GM21717 (cell line): Measurements from ENCODE around the gene KLF1.
"Not testable (repeated sequence)": the region's sequence is repeated elsewhere in the genome, so short reads cannot be mapped to it uniquely, and the experiment has no call there.

ENCODE experiments used
- ATAC-seq: cut with Tn5 transposase; IDR thresholded peaks from one replicate; pipeline ENCODE4 v1.9.1; 2021; ENCODE audit warnings: mild to moderate bottlenecking, moderate library complexity; ENCODE audit not compliant: unreplicated experiment

The KLF1 gene

DNA sequence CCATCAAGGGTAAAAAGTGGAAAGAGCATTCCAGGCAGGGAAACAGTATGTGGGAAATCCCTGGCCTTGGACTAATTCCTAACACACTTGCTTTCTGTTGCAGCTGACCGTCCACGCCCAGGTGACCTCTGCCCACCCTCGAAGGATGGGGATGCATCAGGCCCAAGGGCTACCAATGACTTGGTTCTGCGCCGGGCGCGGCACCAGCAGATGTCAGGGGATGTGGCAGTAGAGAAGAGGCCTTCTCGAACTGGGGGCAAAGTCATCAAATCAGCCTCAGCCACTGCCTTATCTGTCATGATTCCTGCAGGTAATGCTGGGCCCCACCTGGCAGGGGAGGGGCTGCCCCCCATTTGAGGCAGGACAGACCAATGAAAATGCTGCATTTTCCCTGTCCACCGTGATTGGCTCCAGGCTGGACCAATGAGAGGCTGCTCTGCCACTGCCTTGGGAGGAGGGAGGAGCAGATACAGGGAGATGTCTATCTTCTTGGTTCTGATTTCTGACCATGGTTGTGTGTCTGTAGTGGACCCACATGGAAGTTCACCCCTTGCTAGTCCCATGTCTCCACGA lies 18.4 kb downstream of the KLF1 start:
- no peak for ATAC-seq

DNA sequence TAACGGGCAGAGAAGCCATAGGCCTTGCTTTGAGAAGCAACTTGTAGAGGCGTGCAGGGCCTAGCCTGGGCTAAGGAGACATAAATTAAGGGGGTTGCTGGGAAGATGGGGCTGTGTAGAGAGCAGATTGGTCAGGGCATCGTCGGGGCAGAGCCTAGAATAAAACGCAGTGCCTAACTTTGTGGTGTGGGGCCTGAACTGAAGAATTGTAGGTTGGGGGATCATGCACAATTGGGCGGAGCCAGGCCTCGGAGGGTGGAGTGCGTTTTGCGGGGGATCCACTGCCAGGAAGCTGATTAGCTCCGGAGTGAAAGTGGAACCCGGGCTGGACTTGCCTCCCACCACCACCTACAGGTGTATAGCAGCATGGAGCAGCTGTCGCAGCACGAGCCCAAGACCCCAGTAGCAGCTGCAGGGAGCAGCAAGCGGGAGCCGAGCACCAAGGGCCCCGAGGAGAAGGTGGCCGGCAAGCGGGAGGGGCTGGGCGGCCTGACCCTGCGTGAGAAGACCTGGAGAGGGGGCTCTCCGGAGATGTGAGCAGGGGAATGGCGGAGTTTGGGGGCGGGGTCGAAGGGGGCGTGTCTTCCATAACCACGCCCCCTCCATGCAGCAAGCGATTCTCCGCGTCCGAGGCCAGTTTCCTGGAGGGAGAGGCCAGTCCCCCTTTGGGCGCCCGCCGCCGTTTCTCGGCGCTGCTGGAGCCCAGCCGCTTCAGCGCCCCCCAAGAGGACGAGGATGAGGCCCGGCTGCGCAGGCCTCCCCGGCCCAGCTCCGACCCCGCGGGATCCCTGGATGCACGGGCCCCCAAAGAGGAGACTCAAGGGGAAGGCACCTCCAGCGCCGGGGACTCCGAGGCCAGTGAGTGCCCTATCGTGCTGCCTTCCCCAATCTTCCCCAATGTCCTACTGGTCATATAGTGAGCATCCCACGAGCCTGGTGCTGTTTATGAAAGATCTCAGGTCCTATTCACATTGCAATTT lies 19.6 kb downstream of the KLF1 start:
- no peak for ATAC-seq

DNA sequence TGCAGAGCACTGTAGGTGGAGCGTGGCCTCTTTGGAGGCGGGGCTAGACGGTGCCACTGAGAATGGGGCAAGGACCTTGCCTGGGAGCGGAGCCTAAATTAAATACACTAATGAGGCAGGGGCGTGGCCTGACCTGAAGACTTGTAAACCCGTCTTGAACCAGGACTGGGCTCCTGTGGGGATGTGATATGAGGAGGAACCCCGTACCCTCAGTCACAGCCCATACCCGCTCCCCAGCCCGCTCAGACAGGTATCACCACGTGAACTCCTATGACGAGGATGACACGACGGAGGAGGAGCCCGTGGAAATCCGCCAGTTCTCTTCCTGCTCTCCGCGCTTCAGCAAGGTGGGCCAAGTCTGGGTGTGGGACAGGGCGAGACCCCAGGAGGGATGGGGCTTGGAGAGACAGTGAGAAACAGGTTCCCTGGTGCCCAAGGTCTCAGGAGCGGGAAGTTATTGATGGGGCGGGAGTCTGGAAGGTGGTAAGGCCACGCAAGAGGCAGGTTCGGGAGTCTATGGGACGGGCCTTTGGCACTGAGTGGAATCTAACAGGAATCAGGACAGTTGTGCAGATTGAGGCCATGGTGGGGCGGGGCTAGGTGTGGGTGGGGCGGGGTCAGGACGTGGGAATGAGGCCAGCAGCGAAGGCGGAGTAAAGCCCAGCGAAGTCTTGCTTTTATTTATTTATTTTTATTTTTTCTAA lies 20.4 kb downstream of the KLF1 start:
- ATAC-seq = no peak

DNA sequence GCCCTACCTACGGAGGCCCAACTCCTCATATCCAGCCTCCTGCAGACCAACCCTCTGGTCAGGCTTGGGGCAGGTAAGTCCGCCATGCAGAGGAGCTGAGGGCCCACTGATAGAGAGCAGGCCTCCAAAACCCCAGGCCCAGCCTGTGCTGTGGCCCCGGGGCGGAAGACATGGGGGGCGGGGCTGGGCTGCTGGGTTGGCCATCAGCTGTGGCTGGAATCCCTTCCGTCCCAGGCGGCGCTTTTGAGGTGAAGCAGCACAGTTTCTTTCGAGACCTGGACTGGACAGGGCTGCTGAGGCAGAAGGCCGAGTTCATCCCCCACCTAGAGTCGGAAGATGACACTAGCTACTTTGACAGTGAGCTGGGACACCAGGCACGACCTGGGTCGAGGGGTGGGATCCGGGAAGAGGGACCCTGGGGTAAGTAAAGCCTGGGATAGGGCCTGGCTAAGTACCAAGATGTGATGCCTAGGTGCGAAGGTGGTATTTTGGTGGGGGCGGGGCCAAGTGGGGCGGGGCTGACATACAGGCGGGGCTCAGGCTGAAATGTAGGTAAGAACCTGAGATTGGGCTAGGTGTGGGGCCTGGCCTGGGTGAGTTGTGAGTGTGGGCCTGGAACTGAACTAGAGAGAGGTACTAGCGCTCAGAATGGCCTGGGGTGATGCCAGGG lies 21.1 kb downstream of the KLF1 start:
- no peak for ATAC-seq

DNA sequence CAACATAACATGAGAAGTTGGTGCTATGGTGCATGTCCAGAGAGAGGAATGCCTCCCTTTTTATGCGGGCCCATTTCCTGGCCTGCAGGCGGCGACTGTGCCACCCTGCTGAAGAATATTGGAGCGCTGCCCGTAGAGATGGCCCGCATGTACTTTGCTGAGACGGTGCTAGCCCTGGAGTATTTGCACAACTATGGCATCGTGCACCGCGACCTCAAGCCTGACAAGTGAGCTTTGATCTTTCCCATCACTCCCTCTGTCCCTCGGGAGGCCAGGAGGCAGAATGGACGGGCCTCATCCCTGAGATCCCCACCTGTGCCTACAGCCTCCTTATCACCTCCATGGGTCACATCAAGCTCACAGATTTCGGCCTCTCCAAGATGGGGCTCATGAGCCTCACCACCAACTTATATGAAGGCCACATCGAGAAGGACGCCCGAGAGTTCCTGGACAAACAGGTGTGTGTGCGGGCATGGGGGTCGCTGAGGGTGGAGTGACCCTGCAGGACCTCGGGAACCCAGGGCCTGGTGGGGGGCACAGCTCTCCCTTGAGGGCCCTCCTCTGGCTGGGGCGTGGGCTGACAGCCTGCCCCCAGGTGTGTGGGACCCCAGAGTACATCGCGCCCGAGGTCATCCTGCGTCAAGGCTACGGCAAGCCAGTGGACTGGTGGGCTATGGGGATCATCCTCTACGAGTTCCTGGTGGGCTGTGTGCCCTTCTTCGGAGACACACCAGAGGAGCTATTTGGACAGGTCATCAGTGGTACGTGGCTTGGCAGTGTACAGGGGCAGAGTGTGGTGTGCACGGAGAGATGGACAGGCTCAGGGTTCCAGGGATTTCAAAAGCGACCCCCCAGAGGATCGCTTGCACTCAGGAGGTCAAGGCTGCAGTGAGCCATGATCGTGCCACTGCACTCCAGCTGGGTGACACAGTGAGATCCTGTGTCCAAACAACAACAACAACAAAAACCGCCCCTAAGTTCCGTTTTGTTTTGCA lies 22.0 kb downstream of the KLF1 start:
- ATAC-seq = no peak

DNA sequence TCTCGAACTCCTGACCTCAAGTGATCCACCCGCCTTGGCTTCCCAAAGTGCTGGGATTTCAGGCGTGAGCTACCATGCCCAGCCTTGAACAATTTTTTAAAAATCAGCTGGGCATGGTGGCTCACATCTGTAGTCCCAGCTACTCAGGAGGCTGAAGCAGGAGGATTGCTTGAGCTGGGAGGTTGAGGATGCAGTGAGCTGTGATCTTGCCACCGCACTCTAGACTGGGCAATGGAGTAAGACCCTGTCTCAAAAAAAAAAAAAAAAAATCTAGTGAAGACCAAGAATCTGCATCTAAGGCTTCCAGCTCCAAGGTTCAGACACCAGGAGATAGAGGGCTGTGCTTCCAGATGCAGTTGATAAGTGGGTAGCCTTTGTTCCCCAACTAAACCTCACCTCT lies 22.9 kb downstream of the KLF1 start:
- ATAC-seq = no peak

DNA sequence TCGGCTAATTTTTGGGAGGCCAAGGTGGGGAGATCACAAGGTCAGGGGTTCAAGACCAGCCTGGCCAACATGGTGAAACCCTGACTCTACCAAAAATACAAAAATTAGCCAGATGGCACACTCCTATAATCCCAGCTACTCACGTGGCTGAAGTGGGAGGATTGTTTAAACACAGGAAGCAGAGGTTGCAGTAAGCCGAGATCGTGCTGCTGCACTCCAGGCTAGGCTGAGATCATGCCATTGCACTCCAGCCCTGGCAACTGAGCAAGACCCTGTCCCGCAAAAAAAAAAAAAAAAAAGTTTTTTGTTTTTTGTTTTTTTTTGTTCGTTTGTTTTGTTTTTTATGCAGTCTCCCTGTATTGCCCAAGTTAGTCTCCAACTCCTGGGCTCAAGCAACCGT lies 27.5 kb downstream of the KLF1 start:
- ATAC-seq = no peak

DNA sequence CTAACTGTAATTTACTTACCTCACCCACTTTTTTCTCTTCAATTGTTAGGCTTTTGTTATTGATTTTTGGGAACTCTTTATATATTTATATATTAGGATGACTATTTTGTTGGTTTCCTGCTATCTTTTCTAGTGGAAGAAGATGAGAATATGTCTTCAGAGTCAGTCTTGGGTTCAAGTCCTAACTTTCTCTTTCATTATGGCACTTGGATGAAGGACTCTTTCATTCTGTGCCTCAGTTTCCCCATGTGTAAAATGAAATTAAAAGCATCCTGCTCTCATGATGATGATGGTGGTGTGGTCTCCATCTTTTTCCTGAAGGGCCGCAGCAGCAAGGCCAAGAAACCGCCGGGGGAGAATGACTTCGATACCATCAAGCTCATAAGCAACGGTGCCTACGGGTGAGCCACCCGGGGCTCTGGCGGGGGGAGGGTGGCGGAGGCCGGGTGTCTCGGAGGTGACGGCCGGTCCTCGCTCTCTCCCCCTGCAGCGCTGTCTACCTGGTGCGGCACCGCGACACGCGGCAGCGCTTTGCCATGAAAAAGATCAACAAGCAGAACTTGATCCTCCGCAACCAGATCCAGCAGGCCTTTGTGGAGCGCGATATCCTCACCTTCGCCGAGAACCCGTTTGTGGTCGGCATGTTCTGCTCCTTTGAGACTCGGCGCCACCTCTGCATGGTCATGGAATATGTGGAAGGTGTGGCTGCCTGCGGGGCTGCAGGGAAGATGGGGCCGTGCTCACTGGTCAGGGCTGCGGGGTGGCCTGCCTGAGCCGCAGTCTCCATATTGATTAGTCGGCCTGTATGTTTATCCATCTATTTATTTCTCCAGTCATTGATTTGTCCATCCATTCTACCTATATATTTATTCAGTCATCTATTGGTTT lies 28.7 kb downstream of the KLF1 start:
- no peak for ATAC-seq

DNA sequence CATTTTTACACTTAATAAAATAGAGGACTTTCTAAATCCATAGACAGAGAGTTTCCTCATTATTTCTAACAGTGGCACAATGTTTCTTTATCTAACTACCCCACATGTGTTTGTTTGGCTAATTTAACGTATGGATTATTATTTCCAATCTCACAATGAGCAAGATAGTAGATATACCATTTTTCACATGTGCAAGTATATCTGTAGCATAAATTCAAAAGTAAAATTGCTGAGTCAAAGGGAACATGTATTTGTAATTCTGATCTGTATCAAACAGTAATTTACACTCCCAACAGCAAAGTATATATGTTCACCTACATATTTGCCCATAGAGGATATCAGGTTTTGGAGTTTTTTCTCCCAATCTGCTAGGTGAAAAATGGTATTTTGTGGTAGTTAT lies 30.3 kb downstream of the KLF1 start:
- no peak for ATAC-seq

DNA sequence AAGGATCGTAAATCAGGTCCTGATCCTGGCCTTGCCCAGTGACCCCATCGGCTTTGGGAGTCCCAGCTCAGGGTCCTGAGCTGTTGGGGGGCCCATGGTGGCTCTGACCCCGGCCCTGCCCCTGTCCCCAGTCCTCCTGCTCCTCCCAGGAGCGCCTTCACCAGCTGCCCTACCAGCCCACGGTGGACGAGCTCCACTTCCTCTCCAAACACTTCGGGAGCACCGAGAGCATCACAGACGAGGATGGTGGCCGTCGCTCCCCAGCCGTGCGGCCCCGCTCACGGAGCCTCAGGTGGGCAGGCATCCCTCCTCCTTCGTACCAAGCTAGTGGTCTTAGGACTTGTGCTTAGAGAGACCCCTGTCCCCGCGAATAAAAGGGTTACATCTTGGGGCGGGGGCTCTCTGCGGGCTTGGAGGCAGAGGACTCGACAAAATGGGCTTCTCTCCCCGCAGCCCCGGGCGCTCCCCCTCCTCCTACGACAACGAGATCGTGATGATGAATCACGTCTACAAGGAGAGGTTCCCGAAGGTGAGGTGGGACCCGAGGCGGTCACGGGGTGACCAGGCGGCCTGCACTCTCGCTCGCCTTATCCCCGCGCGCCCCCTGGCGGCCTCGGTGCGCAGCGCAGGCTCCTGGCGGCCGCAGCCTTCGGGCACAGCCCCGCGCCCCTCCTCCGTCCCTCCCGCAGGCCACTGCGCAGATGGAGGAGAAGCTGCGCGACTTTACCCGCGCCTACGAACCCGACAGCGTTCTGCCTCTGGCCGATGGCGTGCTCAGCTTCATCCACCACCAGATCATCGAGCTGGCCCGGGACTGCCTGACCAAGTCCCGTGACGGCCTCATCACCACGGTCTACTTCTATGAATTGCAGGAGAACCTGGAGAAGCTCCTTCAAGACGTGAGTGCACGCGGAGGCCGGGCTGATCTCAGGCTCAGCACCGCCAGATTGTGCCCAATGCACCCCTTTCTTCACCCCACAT lies 39.6 kb downstream of the KLF1 start:
- ATAC-seq = no peak

DNA sequence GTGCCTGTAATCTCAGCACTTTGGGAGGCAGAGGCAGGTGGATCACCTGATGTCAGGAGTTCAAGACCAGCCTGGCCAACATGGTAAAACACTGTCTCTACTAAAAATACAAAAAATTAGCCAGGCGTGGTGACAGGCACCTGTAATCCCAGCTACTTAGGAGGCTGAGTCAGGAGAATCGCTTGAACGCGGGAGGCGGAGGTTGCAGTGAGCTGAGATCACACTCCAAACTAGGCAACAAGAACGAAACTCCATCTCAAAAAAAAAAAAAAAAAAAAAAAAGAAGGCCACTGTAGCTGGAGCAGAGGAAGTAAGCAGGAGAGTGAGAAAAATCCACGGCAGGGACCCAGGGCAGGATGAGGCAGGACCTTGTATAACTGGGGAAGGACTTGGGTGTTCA lies 40.4 kb downstream of the KLF1 start:
- ATAC-seq = not testable (repeated sequence)

DNA sequence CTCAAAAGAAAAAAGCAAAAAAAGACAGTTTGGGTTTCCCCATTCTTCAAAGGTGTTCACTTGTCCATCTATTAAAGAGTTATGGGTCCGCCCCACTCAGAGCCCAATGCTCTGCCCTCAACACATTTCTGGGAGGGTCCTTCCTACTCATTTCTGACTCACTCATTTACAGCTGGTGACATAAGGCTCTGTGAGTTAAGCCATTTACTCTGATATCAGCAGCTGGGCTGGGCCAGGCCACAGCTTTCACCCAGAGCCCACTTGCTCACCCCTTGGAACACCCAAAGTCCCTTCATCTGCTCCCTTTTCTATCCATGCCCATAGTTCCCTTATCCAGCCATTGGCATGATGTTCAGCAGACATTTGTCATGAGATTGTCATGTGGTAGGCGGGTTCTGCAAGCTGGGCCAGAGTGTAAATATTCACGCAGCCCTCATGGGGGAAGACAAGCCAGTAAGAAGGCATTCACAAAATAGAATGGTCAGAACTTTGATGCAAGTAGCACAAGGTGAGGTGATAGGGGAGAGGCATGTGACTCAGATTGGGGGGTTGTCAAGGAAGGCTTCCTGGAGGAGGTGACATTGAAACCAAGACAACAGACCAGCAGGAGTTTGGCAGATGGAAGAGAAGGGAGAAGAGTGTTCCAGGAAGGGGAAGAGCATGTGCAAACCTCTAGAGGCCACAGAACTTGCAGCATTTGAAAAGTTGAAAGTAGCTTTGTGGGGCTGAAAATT lies 42.8 kb downstream of the KLF1 start:
- no peak for ATAC-seq

DNA sequence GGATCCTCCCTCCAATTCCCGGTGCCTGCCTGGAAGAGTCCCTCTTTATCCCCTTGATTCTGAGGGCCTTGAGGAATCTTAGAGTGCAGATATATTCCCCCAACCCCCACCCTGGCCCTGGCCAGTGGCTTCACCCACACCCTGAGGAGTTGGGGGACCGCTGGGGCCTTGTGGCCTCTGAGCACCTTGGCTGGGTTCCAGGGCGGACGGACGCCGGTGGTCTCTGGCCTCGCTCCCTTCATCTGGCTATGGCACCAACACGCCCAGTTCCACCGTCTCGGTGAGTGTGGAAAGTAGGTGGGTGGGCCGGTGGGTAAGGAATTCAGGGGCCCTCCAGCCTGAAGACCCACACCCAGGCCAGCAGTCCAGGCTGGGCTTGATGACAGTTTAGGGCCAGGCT lies 43.7 kb downstream of the KLF1 start:
- ATAC-seq = no peak

DNA sequence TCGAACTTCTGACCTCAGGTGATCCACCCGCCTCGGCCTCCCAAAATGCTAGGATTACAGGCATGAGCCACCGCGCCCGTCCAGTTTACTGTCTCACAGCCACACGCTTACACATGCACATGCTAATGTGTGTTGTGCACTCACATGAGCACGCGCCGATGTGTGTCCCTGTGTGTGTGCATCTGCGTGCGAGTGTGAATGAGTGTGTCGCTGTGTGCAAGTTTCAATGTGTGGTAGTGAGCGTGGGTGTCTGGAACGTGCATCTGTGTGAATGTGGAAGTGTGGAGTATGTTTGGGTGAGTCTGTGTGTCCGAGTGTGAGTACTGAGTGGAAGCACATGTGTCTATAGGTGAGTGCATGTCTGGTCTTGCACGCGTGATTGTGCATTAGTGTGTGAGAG lies 44.5 kb downstream of the KLF1 start:
- ATAC-seq = no peak

DNA sequence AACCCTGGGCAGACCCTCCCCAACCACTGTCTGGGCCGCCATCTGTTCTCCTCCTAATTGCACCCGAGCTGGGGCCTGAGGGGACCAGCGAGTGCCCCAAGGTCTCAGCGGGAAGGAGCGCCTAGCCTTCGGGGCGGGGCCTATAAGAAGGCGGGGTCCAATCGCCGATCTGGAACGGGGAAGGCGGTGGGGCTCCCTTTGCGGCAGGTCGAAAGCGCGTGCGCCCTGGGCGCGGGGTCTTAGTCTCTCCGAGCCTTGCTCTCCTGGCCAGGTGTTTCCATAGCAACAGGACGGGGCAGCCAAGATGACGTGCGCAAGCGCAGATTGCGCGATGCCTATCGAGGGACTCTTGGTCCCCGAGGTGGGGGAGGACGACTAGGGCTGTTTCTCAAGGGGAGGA lies 45.9 kb downstream of the KLF1 start:
- no peak for ATAC-seq

DNA sequence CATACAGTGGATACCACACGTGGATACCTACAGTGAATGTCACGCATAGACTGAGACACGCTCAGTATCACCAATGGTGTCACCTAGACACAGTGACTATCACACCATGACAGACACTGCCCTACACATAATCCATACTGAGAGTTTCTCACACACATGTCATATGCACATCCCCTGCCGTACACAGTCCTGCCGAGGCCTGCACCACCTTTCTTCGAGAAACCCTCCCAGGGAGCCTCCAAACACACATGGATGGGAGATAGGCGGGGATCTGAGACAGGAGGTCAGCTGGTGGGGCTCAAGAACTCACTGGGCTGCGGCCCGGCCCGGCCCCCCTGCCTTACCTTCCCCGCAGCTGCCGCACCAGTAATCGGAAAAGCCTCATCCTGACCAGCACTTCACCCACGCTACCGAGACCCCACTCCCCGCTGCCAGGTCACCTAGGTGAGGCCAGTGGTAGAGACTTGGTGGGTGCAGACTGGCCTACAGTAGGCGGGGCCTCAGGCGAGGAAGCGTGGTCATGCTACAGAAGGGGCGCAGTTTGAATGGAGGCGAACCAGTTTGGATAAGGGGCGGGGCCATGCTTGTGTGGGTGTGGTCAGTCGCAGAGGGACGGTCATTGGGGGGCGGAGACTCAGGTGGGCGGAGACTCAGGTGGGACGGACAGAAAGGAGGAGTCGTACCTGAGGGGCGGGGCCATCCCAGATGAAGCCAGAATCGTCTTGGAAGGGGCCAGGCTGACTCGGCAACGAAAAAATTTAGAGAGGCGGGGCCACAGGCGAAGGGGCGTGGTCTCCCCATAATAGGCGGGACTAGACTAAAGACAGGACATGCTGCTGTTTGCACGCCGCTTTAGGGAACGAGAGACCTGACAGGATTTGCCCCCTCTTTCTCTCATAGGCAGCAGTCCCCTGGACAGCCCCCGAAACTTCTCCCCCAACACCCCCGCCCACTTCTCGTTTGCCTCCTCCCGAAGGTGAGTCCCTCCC lies 46.6 kb downstream of the KLF1 start:
- no peak for ATAC-seq
